HCT116 (cell line): ENCODE data around the gene RAB1A. TPM values are rescaled to one million over a fixed set of nuclear protein-coding genes. Genes with fewer than 3 reads are reported as not detected.

Source experiments
- ATAC-seq: fragments of 200-7000 bp; cut with Tn5 transposase; 2 replicates; pipeline ENCODE4 v1.9.1; 2020; ENCODE audit warnings: mild to moderate bottlenecking, moderate library complexity
- BruUV-seq: library from RNA; stranded (reverse); fragments of 400-500 nt; replicated peaks from 2 replicates; lab custom pipeline; 2021; lab: Mats Ljungman, UMichigan
- CTCF ChIA-PET: fragments of 300-600 bp; sonication (Branson Sonifier 250); formaldehyde crosslinking; loops from one replicate; lab custom pipeline; 2021; ENCODE audit warnings: antibody characterized with exemption; lab: Charles Lee
- POLR2A ChIA-PET: fragments of 300-600, 350-600 bp; sonication (Branson Sonifier 250); formaldehyde crosslinking; loops from one replicate; lab custom pipeline; 2021; ENCODE audit warnings: antibody characterized with exemption; lab: Charles Lee
- RAD21 ChIA-PET, 2 experiments: fragments of 300-600 bp; sonication (Branson Sonifier 250); formaldehyde crosslinking; loops; one replicate each; lab custom pipeline; 2023; ENCODE audit warnings: low total read pairs in 2 of 2; ENCODE audit not compliant: uncharacterized antibody in 2 of 2, unreplicated experiment in 2 of 2, low non-redundant PET in 1 of 2; lab: Charles Lee
- DNase-seq: peaks from one replicate; pipeline ENCODE4 v3.0.0-alpha.2; 2010; ENCODE audit warnings: low read depth, low spot score
- H2AFZ ChIP-seq: fragments of 200-600 bp; shearing (Covaris generic), sonication (generic); 2 replicates; pipeline ENCODE4 v1.6.1; 2017; ENCODE audit warnings: low read depth, mixed run types, mixed read lengths, antibody characterized with exemption, low read length; ENCODE audit not compliant: poor library complexity, severe bottlenecking
- H3K27ac ChIP-seq: 2 replicates; pipeline ENCODE4 v1.5.1; 2012; ENCODE audit warnings: low read depth, low read length
- H3K27me3 ChIP-seq: fragments of 200-600 bp; sonication (generic); 2 replicates; pipeline ENCODE4 v1.6.1; 2016; ENCODE audit warnings: mixed run types, low read length, mixed read lengths; ENCODE audit not compliant: insufficient read depth
- H3K36me3 ChIP-seq, 2 experiments: fragments of 200-500 bp in 1 of 2; fragments of 200-600 bp in 1 of 2; sonication (Bioruptor generic) in 1 of 2; sonication (generic) in 1 of 2; 2 replicates each; pipeline versions ENCODE4 v1.5.1 to v1.6.1; 2014 to 2016; ENCODE audit warnings: low read length in 2 of 2, inconsistent platforms in 1 of 2, mixed read lengths in 1 of 2, mixed run types in 1 of 2; ENCODE audit not compliant: insufficient read depth in 2 of 2, control insufficient read depth in 1 of 2
- H3K4me1 ChIP-seq, 2 experiments: fragments of 200-600 bp in 1 of 2; sonication (generic) in 1 of 2; 2 replicates each; pipeline versions ENCODE4 v1.5.1 to v1.6.1; 2012 to 2017; ENCODE audit warnings: low read length in 2 of 2, inconsistent platforms in 1 of 2, mild to moderate bottlenecking in 1 of 2, mixed read lengths in 1 of 2, mixed run types in 1 of 2, moderate library complexity in 1 of 2; ENCODE audit not compliant: insufficient read depth in 2 of 2, control insufficient read depth in 1 of 2
- H3K4me2 ChIP-seq: fragments of 200-600 bp; sonication (generic); 2 replicates; pipeline ENCODE4 v1.6.1; 2017; ENCODE audit warnings: mixed run types, low read length, mixed read lengths
- H3K4me3 ChIP-seq, 2 experiments: fragments of 200-600 bp in 1 of 2; sonication (generic) in 1 of 2; replicated peaks in 1 of 2; 2 replicates each; pipeline ENCODE4 v1.5.1; 2011 to 2016; ENCODE audit warnings: low read length in 2 of 2, control low read depth in 1 of 2, low read depth in 1 of 2, mild to moderate bottlenecking in 1 of 2, mixed read lengths in 1 of 2, mixed run types in 1 of 2
- H3K79me2 ChIP-seq: fragments of 200-600 bp; sonication (generic); 2 replicates; pipeline ENCODE4 v1.6.1; 2017; ENCODE audit warnings: mild to moderate bottlenecking, mixed run types, low read length, moderate library complexity, mixed read lengths; ENCODE audit not compliant: insufficient read depth
- H3K9ac ChIP-seq: fragments of 200-600 bp; sonication (generic); 2 replicates; pipeline ENCODE4 v1.6.1; 2016; ENCODE audit warnings: low read length, mixed read lengths
- H3K9me2 ChIP-seq: fragments of 200-600 bp; sonication (generic), shearing (Covaris generic); 2 replicates; pipeline ENCODE4 v1.6.1; 2017; ENCODE audit warnings: mixed run types, mild to moderate bottlenecking, moderate library complexity; ENCODE audit not compliant: insufficient read depth
- H3K9me3 ChIP-seq, 2 experiments: fragments of 200-500 bp in 1 of 2; fragments of 200-600 bp in 1 of 2; sonication (Bioruptor generic) in 1 of 2; sonication (generic) in 1 of 2; 2 replicates each; pipeline ENCODE4 v1.6.1; 2014 to 2017; ENCODE audit warnings: low read length in 2 of 2, mixed read lengths in 2 of 2, inconsistent platforms in 1 of 2, low read depth in 1 of 2, mild to moderate bottlenecking in 1 of 2, mixed run types in 1 of 2, moderate library complexity in 1 of 2; ENCODE audit not compliant: control insufficient read depth in 1 of 2, insufficient read depth in 1 of 2
- H4K20me1 ChIP-seq: fragments of 200-600 bp; sonication (generic), shearing (Covaris generic); 2 replicates; pipeline ENCODE4 v1.6.1; 2017; ENCODE audit warnings: mixed run types, mild to moderate bottlenecking, moderate library complexity; ENCODE audit not compliant: insufficient read depth
- CBX3 ChIP-seq: IDR thresholded peaks from 2 replicates; pipeline ENCODE4 v1.6.1; 2012; ENCODE audit warnings: low read depth
- CEBPB ChIP-seq: IDR thresholded peaks from 2 replicates; pipeline ENCODE4 v1.6.1; 2012; ENCODE audit warnings: low read depth
- CTCF ChIP-seq, 3 experiments: fragments of 200-600 bp in 1 of 3; sonication (generic) in 1 of 3; IDR thresholded peaks in 2 of 3; conservative IDR thresholded peaks in 1 of 3; 2 replicates each; pipeline ENCODE4 v1.5.1; 2012 to 2017; ENCODE audit warnings: low read depth in 2 of 3, low read length in 2 of 3, antibody characterized with exemption in 1 of 3, borderline replicate concordance in 1 of 3, control low read depth in 1 of 3, mild to moderate bottlenecking in 1 of 3, mixed read lengths in 1 of 3, mixed run types in 1 of 3, moderate library complexity in 1 of 3; ENCODE audit not compliant: insufficient read depth in 1 of 3
- EGR1 ChIP-seq: IDR thresholded peaks from 2 replicates; pipeline ENCODE4 v1.6.1; 2012; ENCODE audit warnings: low read depth
- ELF1 ChIP-seq: IDR thresholded peaks from 2 replicates; pipeline ENCODE4 v1.6.1; 2012; ENCODE audit warnings: low read depth, borderline replicate concordance
- EZH2 ChIP-seq: fragments of 200-600 bp; sonication (generic); IDR thresholded peaks from 2 replicates; pipeline ENCODE4 v1.6.1; 2017; ENCODE audit warnings: antibody characterized with exemption, mixed run types
- EZH2phosphoT487 ChIP-seq: fragments of 200-600 bp; IDR thresholded peaks from 2 replicates; pipeline ENCODE4 v1.6.1; 2018; ENCODE audit warnings: antibody characterized with exemption, borderline replicate concordance
- JUND ChIP-seq: IDR thresholded peaks from 2 replicates; pipeline ENCODE4 v1.6.1; 2012
- POLR2A ChIP-seq: IDR thresholded peaks from 2 replicates; pipeline ENCODE4 v1.7.0; 2011; ENCODE audit warnings: borderline replicate concordance; ENCODE audit not compliant: insufficient read depth, insufficient read length; ENCODE audit errors: extremely low read depth
- POLR2AphosphoS5 ChIP-seq: IDR thresholded peaks from 2 replicates; pipeline ENCODE4 v1.6.1; 2011; ENCODE audit warnings: mild to moderate bottlenecking, low read depth, low read length, moderate library complexity
- RAD21 ChIP-seq: IDR thresholded peaks from 2 replicates; pipeline ENCODE4 v1.6.1; 2012; ENCODE audit warnings: low read depth, mild to moderate bottlenecking
- SIN3A ChIP-seq: IDR thresholded peaks from 2 replicates; pipeline ENCODE4 v1.6.1; 2012; ENCODE audit warnings: low read depth
- SP1 ChIP-seq: IDR thresholded peaks from 2 replicates; pipeline ENCODE4 v1.6.1; 2012; ENCODE audit warnings: low read depth
- SRF ChIP-seq: IDR thresholded peaks from 2 replicates; pipeline ENCODE4 v1.6.1; 2012; ENCODE audit warnings: low read depth
- TCF7L2 ChIP-seq: IDR thresholded peaks from 2 replicates; pipeline ENCODE4 v1.7.0; 2011; ENCODE audit warnings: borderline replicate concordance, inconsistent platforms; ENCODE audit not compliant: insufficient read depth, insufficient read length; ENCODE audit errors: extremely low read depth
- YY1 ChIP-seq: IDR thresholded peaks from 2 replicates; pipeline ENCODE4 v1.6.1; 2011; ENCODE audit warnings: low read length, low read depth, moderate library complexity, mild to moderate bottlenecking; ENCODE audit not compliant: insufficient replicate concordance; ENCODE audit errors: extremely low read depth
- ZFX ChIP-seq: fragments of 450-650 bp; IDR thresholded peaks from 2 replicates; pipeline ENCODE4 v1.6.1; 2017
- ZNF274 ChIP-seq: fragments of 200-500 bp; sonication (Bioruptor generic); IDR thresholded peaks from 2 replicates; pipeline ENCODE4 v1.6.1; 2014; ENCODE audit warnings: mild to moderate bottlenecking, low read depth, low read length, inconsistent platforms
- intact Hi-C: fragments of 100-400 bp; cut with micrococcal nuclease; formaldehyde crosslinking; loops from 2 replicates; pipeline ENCODE4 v1.10.0; 2022
- total RNA-seq: library from RNA; stranded (reverse); gene quantifications from one replicate; pipeline ENCODE4 v1.2.1, GENCODE V29; 2021; ENCODE audit not compliant: unreplicated experiment
- TF ChIP-seq, protein P1 (sequence below): IDR thresholded peaks from 2 replicates; pipeline ENCODE4 v1.6.1; 2012
- TF ChIP-seq, protein P2 (sequence below): IDR thresholded peaks from 2 replicates; pipeline ENCODE4 v1.6.1; 2012
- TF ChIP-seq, protein P3 (sequence below): IDR thresholded peaks from 2 replicates; pipeline ENCODE4 v1.6.1; 2011; ENCODE audit warnings: mild to moderate bottlenecking, low read length, moderate library complexity; ENCODE audit not compliant: insufficient replicate concordance; ENCODE audit errors: extremely low read depth

The RAB1A gene
- total RNA-seq, 1 experiment from 2014 or later: 131 TPM

GRCh38 chr2:65040400-65041261 is 89.3 kb downstream of the RAB1A start:
- intact Hi-C loops: loop anchor here (1.0 kb wide), 1 partner anchor 123 kb away; no protein-coding TSS in a partner anchor
- Histone ChIP-seq H3K79me2 (no peaks in the 10 kb centered on the region), H2AFZ (peak overlapping the region; percentile 17), H3K4me3 (0 out of 4 replicates have a peak overlapping the region, but pooled peaks of 1 of the 2 experiments have one; percentile 13), H3K4me2 (peak overlapping the region; percentile 62), H3K9ac (no peak overlapping the region), H3K4me1 (peaks cover 3 to 5% of the 10 kb centered on the region in 2 experiments; a peak in 1 of 4 replicates), H4K20me1 (no peaks in the 10 kb centered on the region), H3K9me3 (peaks cover 0 to 14% of the 10 kb centered on the region in 2 experiments; a peak in 1 of 4 replicates), H3K36me3 (no peaks in the 10 kb centered on the region), H3K27me3 (no peaks in the 10 kb centered on the region), H3K9me2 (no peaks in the 10 kb centered on the region), H3K27ac (no peak overlapping the region)
- ChIA-PET RAD21 (interaction anchor here (0.6 to 1.0 kb wide), 2 partner anchors 120 to 123 kb away, joined by 4 to 8 read pairs (median 7); no protein-coding TSS in a partner anchor), CTCF (interaction anchor here (0.7 to 1.6 kb wide), 5 partner anchors 61 to 128 kb away, joined by 3 to 11 read pairs (median 4); no protein-coding TSS in a partner anchor), POLR2A (no interaction called here)
- TSS peak; percentile 69 for BruUV-seq
- peak; percentile 92 for TF ChIP-seq RAD21
- TF ChIP-seq JUND: no peak
- TF ChIP-seq EGR1: peak; percentile 97
- no peak for TF ChIP-seq CBX3
- no peak for TF ChIP-seq CEBPB
- TF ChIP-seq ZNF274: no peak
- no peak for TF ChIP-seq POLR2AphosphoS5
- peak; percentile 85 to 94 (median 86) for TF ChIP-seq CTCF (IDR thresholded peaks at IDR 0.05 in 2 of 3, conservative IDR thresholded peaks at IDR 0.05 in 1 of 3; ENCODE audit: borderline replicate concordance in 1 of 3, insufficient read depth in 1 of 3, low read depth in 2 of 3, low read length in 2 of 3)
- TF ChIP-seq SP1: no peak
- TF ChIP-seq ELF1: no peak
- no peak for TF ChIP-seq ZFX
- TF ChIP-seq, protein P1, sequence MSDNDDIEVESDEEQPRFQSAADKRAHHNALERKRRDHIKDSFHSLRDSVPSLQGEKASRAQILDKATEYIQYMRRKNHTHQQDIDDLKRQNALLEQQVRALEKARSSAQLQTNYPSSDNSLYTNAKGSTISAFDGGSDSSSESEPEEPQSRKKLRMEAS: no peak
- TF ChIP-seq, protein P2, sequence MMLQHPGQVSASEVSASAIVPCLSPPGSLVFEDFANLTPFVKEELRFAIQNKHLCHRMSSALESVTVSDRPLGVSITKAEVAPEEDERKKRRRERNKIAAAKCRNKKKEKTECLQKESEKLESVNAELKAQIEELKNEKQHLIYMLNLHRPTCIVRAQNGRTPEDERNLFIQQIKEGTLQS: no peak
- TF ChIP-seq EZH2phosphoT487: no peak
- no peak for TF ChIP-seq SRF
- TF ChIP-seq SIN3A: no peak
- TF ChIP-seq TCF7L2: no peak
- TF ChIP-seq POLR2A: no peak
- no peak for TF ChIP-seq EZH2
- TF ChIP-seq YY1: no peak
- TF ChIP-seq, protein P3, sequence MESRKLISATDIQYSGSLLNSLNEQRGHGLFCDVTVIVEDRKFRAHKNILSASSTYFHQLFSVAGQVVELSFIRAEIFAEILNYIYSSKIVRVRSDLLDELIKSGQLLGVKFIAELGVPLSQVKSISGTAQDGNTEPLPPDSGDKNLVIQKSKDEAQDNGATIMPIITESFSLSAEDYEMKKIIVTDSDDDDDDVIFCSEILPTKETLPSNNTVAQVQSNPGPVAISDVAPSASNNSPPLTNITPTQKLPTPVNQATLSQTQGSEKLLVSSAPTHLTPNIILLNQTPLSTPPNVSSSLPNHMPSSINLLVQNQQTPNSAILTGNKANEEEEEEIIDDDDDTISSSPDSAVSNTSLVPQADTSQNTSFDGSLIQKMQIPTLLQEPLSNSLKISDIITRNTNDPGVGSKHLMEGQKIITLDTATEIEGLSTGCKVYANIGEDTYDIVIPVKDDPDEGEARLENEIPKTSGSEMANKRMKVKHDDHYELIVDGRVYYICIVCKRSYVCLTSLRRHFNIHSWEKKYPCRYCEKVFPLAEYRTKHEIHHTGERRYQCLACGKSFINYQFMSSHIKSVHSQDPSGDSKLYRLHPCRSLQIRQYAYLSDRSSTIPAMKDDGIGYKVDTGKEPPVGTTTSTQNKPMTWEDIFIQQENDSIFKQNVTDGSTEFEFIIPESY: no peak
- ATAC-seq (peak; percentile 99), DNase-seq (peak; percentile 69)
